ENCODE data around the gene DACT2. TPM values are rescaled to one million over a fixed set of nuclear protein-coding genes. Genes with fewer than 3 reads are reported as not detected.

Gene DACT2
- total RNA-seq, 1 experiment from 2014 or later = not detected

- Histone ChIP-seq H3K27ac (ENCODE audit: low read length) (no peak overlapping the region), H3K9ac (ENCODE audit: low read length) (no peak overlapping the region)
These were observed 7.0 kb upstream of the DACT2 start for GRCh38 chr6:168326294-168327261.

GRCh38 chr6:168322966-168323365 is 3.4 kb upstream of the DACT2 start:
- Histone ChIP-seq H3K4me3 (ENCODE audit: low read length) (no peak overlapping the region), H3K9me3 (ENCODE audit: low read length) (no peaks in the 10 kb centered on the region)
- DNase-seq = no peak

More at GRCh38 chr6:168326294-168327261, 7.0 kb upstream of the DACT2 start:
- H3K79me2 ChIP-seq (ENCODE audit: low read length) = no peaks in the 10 kb centered on the region
- H2AFZ ChIP-seq (ENCODE audit: low read length) = no peak overlapping the region
- H3K36me3 ChIP-seq (ENCODE audit: insufficient read depth, low read length) = no peaks in the 10 kb centered on the region
- no peaks in the 10 kb centered on the region for H3K9me3 ChIP-seq (ENCODE audit: low read length)
- no peak overlapping the region for H3K4me2 ChIP-seq (ENCODE audit: low read depth, low read length, poor library complexity, severe bottlenecking)
- no peak overlapping the region for H3K4me3 ChIP-seq (ENCODE audit: low read length)
- H3K27me3 ChIP-seq (ENCODE audit: low read length) = no peaks in the 10 kb centered on the region
- no peaks in the 10 kb centered on the region for H4K20me1 ChIP-seq (ENCODE audit: insufficient read depth, low read depth, low read length)
- no peaks in the 10 kb centered on the region for H3K9me2 ChIP-seq (replicated peaks; ENCODE audit: insufficient read depth, low read length)
- no peak for DNase-seq
- no peaks in the 10 kb centered on the region for H3K4me1 ChIP-seq (ENCODE audit: low read length)

DNA sequence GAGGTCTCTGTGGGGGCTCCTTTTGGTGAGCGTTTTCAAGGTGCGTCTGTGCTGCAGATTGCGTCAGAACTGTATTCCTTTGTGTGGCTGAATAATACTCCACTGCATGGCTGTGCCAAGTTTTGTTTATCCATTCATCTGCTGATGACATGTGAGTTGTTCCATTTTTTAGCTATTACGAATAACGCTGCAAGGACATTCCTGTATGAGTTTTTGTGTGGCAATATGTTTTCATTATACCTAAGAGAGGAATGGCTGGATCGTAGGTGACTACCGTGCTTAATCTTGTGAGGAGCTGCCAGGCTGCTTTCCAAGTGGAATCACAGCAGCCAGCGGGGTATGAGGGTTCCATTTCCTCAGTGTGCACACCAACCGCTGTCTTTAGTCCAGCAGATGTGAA is 1.1 kb upstream of the DACT2 start:
- H3K79me2 ChIP-seq (ENCODE audit: low read length) = no peaks in the 10 kb centered on the region
- no peak overlapping the region for H3K4me2 ChIP-seq (ENCODE audit: low read depth, low read length, poor library complexity, severe bottlenecking)
- no peaks in the 10 kb centered on the region for H3K27me3 ChIP-seq (ENCODE audit: low read length)
- H3K9me3 ChIP-seq (ENCODE audit: low read length) = no peaks in the 10 kb centered on the region
- no peaks in the 10 kb centered on the region for H3K36me3 ChIP-seq (ENCODE audit: insufficient read depth, low read length)
- H3K27ac ChIP-seq (ENCODE audit: low read length) = no peak overlapping the region
- no peak overlapping the region for H3K4me3 ChIP-seq (ENCODE audit: low read length)
- H3K9ac ChIP-seq (ENCODE audit: low read length) = no peak overlapping the region
- H4K20me1 ChIP-seq (ENCODE audit: insufficient read depth, low read depth, low read length) = no peaks in the 10 kb centered on the region
- H3K4me1 ChIP-seq (ENCODE audit: low read length) = no peaks in the 10 kb centered on the region
- no peak overlapping the region for H2AFZ ChIP-seq (ENCODE audit: low read length)
- H3K9me2 ChIP-seq (replicated peaks; ENCODE audit: insufficient read depth, low read length) = no peaks in the 10 kb centered on the region
- no peak for DNase-seq

More at GRCh38 chr6:168322966-168323365, 3.4 kb upstream of the DACT2 start:
- Histone ChIP-seq H3K4me1 (ENCODE audit: low read length) (no peaks in the 10 kb centered on the region), H3K27ac (ENCODE audit: low read length) (no peak overlapping the region), H3K9me2 (replicated peaks; ENCODE audit: insufficient read depth, low read length) (no peaks in the 10 kb centered on the region), H3K4me2 (ENCODE audit: low read depth, low read length, poor library complexity, severe bottlenecking) (no peak overlapping the region), H3K27me3 (ENCODE audit: low read length) (no peaks in the 10 kb centered on the region), H2AFZ (ENCODE audit: low read length) (no peak overlapping the region), H3K9ac (ENCODE audit: low read length) (no peak overlapping the region), H3K79me2 (ENCODE audit: low read length) (no peaks in the 10 kb centered on the region), H4K20me1 (ENCODE audit: insufficient read depth, low read depth, low read length) (no peaks in the 10 kb centered on the region), H3K36me3 (ENCODE audit: insufficient read depth, low read length) (no peaks in the 10 kb centered on the region)

GRCh38 chr6:168318579-168319278 is 848 bp downstream of the DACT2 start:
- Histone ChIP-seq H3K4me2 (ENCODE audit: low read depth, low read length, poor library complexity, severe bottlenecking) (no peak overlapping the region), H3K36me3 (ENCODE audit: insufficient read depth, low read length) (no peaks in the 10 kb centered on the region), H3K9me3 (ENCODE audit: low read length) (no peaks in the 10 kb centered on the region), H3K27me3 (ENCODE audit: low read length) (no peaks in the 10 kb centered on the region), H3K9ac (ENCODE audit: low read length) (no peak overlapping the region), H3K27ac (ENCODE audit: low read length) (no peak overlapping the region), H3K9me2 (replicated peaks; ENCODE audit: insufficient read depth, low read length) (no peaks in the 10 kb centered on the region), H3K4me3 (ENCODE audit: low read length) (no peak overlapping the region), H3K79me2 (ENCODE audit: low read length) (no peaks in the 10 kb centered on the region), H2AFZ (ENCODE audit: low read length) (no peak overlapping the region), H4K20me1 (ENCODE audit: insufficient read depth, low read depth, low read length) (no peaks in the 10 kb centered on the region), H3K4me1 (ENCODE audit: low read length) (no peaks in the 10 kb centered on the region)
- no peak for DNase-seq

GRCh38 chr6:168318090-168318489 is 1.5 kb downstream of the DACT2 start:
- no peak overlapping the region for H3K27ac ChIP-seq (ENCODE audit: low read length)
- no peaks in the 10 kb centered on the region for H3K9me2 ChIP-seq (replicated peaks; ENCODE audit: insufficient read depth, low read length)
- DNase-seq = no peak
- H3K9me3 ChIP-seq (ENCODE audit: low read length) = no peaks in the 10 kb centered on the region
- H3K4me1 ChIP-seq (ENCODE audit: low read length) = no peaks in the 10 kb centered on the region
- no peak overlapping the region for H2AFZ ChIP-seq (ENCODE audit: low read length)
- no peaks in the 10 kb centered on the region for H4K20me1 ChIP-seq (ENCODE audit: insufficient read depth, low read depth, low read length)
- H3K79me2 ChIP-seq (ENCODE audit: low read length) = no peaks in the 10 kb centered on the region
- H3K4me2 ChIP-seq (ENCODE audit: low read depth, low read length, poor library complexity, severe bottlenecking) = no peak overlapping the region
- H3K36me3 ChIP-seq (ENCODE audit: insufficient read depth, low read length) = no peaks in the 10 kb centered on the region
- no peak overlapping the region for H3K9ac ChIP-seq (ENCODE audit: low read length)
- no peak overlapping the region for H3K4me3 ChIP-seq (ENCODE audit: low read length)
- no peaks in the 10 kb centered on the region for H3K27me3 ChIP-seq (ENCODE audit: low read length)

DNA sequence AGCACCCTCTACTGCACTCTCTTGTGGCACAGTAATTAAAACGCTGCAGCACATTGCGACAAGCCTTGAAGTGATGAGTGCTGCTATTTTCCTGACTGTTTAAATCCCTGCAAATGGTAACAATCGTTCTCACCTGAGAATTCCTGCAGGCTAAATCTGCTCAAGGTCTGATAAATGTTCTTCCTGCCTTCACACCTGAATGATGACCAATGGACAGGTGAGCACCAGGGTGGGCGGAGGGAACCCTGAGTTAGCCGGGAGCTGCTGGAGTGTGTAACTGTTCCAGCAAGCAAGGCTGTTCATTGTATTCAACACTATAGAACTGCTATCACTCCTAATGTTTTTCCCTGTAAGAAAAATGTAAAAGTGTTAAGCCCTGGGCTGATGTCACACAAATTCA is 4.0 kb downstream of the DACT2 start:
- Histone ChIP-seq H3K36me3 (ENCODE audit: insufficient read depth, low read length) (no peaks in the 10 kb centered on the region), H3K27ac (ENCODE audit: low read length) (no peak overlapping the region), H3K9me3 (ENCODE audit: low read length) (no peaks in the 10 kb centered on the region)

DNA sequence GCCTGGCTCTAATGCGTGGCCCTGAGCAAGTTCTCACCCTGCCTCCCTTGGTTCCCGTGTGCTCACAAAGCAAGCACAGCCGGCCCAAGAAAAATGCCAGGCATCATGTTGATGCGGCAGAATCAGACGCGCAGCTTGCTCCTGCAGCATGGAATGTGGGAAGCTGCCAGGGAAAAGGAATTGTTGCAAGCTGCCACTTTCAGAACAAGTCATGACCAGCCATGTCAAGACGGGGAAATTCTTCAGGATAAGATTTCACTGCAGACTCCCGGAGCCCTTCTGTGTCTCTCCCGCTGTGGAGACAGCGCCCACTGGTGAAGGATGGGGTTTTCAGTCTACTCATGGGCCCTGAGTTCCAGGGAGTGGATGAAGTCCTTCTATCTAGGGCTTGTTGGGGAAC is 4.6 kb downstream of the DACT2 start:
- H3K9ac ChIP-seq (ENCODE audit: low read length) = no peak overlapping the region
- no peak overlapping the region for H3K27ac ChIP-seq (ENCODE audit: low read length)
- H3K79me2 ChIP-seq (ENCODE audit: low read length) = no peaks in the 10 kb centered on the region
- no peak for DNase-seq
- H3K36me3 ChIP-seq (ENCODE audit: insufficient read depth, low read length) = no peaks in the 10 kb centered on the region
- no peaks in the 10 kb centered on the region for H3K27me3 ChIP-seq (ENCODE audit: low read length)
- no peaks in the 10 kb centered on the region for H3K9me3 ChIP-seq (ENCODE audit: low read length)
- no peak overlapping the region for H2AFZ ChIP-seq (ENCODE audit: low read length)
- H4K20me1 ChIP-seq (ENCODE audit: insufficient read depth, low read depth, low read length) = no peaks in the 10 kb centered on the region
- no peak overlapping the region for H3K4me2 ChIP-seq (ENCODE audit: low read depth, low read length, poor library complexity, severe bottlenecking)
- no peak overlapping the region for H3K4me3 ChIP-seq (ENCODE audit: low read length)
- no peaks in the 10 kb centered on the region for H3K4me1 ChIP-seq (ENCODE audit: low read length)
- H3K9me2 ChIP-seq (replicated peaks; ENCODE audit: insufficient read depth, low read length) = no peaks in the 10 kb centered on the region

More for the DNA sequence above, 4.0 kb downstream of the DACT2 start:
- Histone ChIP-seq H3K9ac (ENCODE audit: low read length) (no peak overlapping the region), H3K79me2 (ENCODE audit: low read length) (no peaks in the 10 kb centered on the region), H4K20me1 (ENCODE audit: insufficient read depth, low read depth, low read length) (no peaks in the 10 kb centered on the region), H3K4me3 (ENCODE audit: low read length) (no peak overlapping the region), H3K27me3 (ENCODE audit: low read length) (no peaks in the 10 kb centered on the region), H2AFZ (ENCODE audit: low read length) (no peak overlapping the region), H3K9me2 (replicated peaks; ENCODE audit: insufficient read depth, low read length) (no peaks in the 10 kb centered on the region), H3K4me2 (ENCODE audit: low read depth, low read length, poor library complexity, severe bottlenecking) (no peak overlapping the region), H3K4me1 (ENCODE audit: low read length) (no peaks in the 10 kb centered on the region)
- DNase-seq = no peak

DNA sequence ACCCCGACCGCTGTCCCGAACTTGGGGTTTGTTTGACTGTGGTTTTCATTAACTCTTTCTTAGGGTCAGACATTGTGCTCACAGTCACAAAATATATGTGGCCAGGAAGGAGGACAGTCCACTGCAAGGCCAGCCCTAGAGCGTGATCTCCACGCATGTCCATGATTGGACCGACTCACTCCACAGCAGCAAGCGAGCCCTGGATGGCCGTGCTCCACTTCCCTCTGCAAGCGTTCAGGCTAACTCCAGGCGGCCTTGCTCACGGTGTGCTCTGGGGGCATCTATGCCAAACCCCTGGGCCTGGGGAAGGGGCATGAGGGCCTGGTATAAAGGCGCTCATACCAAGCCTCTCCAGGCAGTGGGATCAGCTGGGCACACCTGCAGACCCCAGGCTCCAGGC is 5.6 kb downstream of the DACT2 start:
- Histone ChIP-seq H3K9ac (ENCODE audit: low read length) (no peak overlapping the region), H4K20me1 (ENCODE audit: insufficient read depth, low read depth, low read length) (no peaks in the 10 kb centered on the region), H3K27ac (ENCODE audit: low read length) (no peak overlapping the region), H3K9me2 (replicated peaks; ENCODE audit: insufficient read depth, low read length) (no peaks in the 10 kb centered on the region), H3K9me3 (ENCODE audit: low read length) (no peaks in the 10 kb centered on the region), H2AFZ (ENCODE audit: low read length) (no peak overlapping the region), H3K27me3 (ENCODE audit: low read length) (no peaks in the 10 kb centered on the region), H3K4me1 (ENCODE audit: low read length) (no peaks in the 10 kb centered on the region), H3K4me2 (ENCODE audit: low read depth, low read length, poor library complexity, severe bottlenecking) (no peak overlapping the region), H3K4me3 (ENCODE audit: low read length) (no peak overlapping the region), H3K36me3 (ENCODE audit: insufficient read depth, low read length) (no peaks in the 10 kb centered on the region), H3K79me2 (ENCODE audit: low read length) (no peaks in the 10 kb centered on the region)
- DNase-seq = no peak
